HepG2 (cell line): ENCODE results near the gene STPG4. TPM values are rescaled to one million over a fixed set of nuclear protein-coding genes. Genes with fewer than 3 reads are reported as not detected.

ENCODE experiments used
- AGO1 ChIP-seq: fragments of 200-400 bp; formaldehyde crosslinking; IDR thresholded peaks from 2 replicates; pipeline ENCODE4 v1.6.1; 2017; ENCODE audit warnings: mild to moderate bottlenecking, low read depth, low read length, moderate library complexity; ENCODE audit not compliant: poor library complexity, severe bottlenecking
- ATF7 ChIP-seq, 2 experiments: fragments of 450-650 bp in 1 of 2; sonication (generic) in 1 of 2; formaldehyde crosslinking in 1 of 2; IDR thresholded peaks; 2 replicates each; pipeline versions ENCODE4 v1.4.0 to v1.6.1; 2016 to 2020; ENCODE audit warnings: antibody characterized with exemption in 1 of 2, mild to moderate bottlenecking in 1 of 2, missing genetic modification reagents in 1 of 2
- CREB3 ChIP-seq: sonication (generic); formaldehyde crosslinking; IDR thresholded peaks from 2 replicates; pipeline ENCODE4 v1.5.0; 2020; ENCODE audit warnings: missing genetic modification reagents
- NFAT5 ChIP-seq: sonication (generic); formaldehyde crosslinking; IDR thresholded peaks from 2 replicates; pipeline ENCODE4 v1.4.0; 2020; ENCODE audit warnings: missing genetic modification reagents
- PRDM4 ChIP-seq: sonication (generic); formaldehyde crosslinking; IDR thresholded peaks from 2 replicates; pipeline ENCODE4 v1.9.0; 2021; ENCODE audit warnings: missing genetic modification reagents, borderline replicate concordance
- SOX6 ChIP-seq, 2 experiments: fragments of 450-650 bp in 1 of 2; sonication (generic) in 1 of 2; formaldehyde crosslinking in 1 of 2; IDR thresholded peaks; 2 replicates each; pipeline versions ENCODE4 v1.4.0 to v1.6.1; 2017 to 2020; ENCODE audit warnings: antibody characterized with exemption in 1 of 2, mild to moderate bottlenecking in 1 of 2, missing genetic modification reagents in 1 of 2
- THAP11 ChIP-seq: IDR thresholded peaks from 2 replicates; pipeline ENCODE4 v1.6.1; 2016; ENCODE audit warnings: missing biosample characterization, missing genetic modification reagents
- ZFP90 ChIP-seq: sonication (generic); formaldehyde crosslinking; IDR thresholded peaks from 2 replicates; pipeline ENCODE4 v1.8.0; 2022; ENCODE audit warnings: missing genetic modification reagents, mild to moderate bottlenecking, inconsistent platforms, borderline replicate concordance
- ZKSCAN5 ChIP-seq: sonication (generic); formaldehyde crosslinking; IDR thresholded peaks from 2 replicates; pipeline ENCODE4 v1.5.1; 2020; ENCODE audit warnings: mild to moderate bottlenecking, missing genetic modification reagents
- ZMYM4 ChIP-seq: sonication (generic); formaldehyde crosslinking; IDR thresholded peaks from 2 replicates; pipeline ENCODE4 v1.8.1; 2023; ENCODE audit warnings: mild to moderate bottlenecking, missing genetic modification reagents
- ZNF264 ChIP-seq: sonication (generic); formaldehyde crosslinking; IDR thresholded peaks from 2 replicates; pipeline ENCODE4 v1.4.0; 2020; ENCODE audit warnings: missing genetic modification reagents
- ZNF275 ChIP-seq: sonication (generic); formaldehyde crosslinking; IDR thresholded peaks from 2 replicates; pipeline ENCODE4 v1.8.0; 2022; ENCODE audit warnings: missing genetic modification reagents, mild to moderate bottlenecking, inconsistent platforms, borderline replicate concordance
- ZNF276 ChIP-seq: sonication (generic); formaldehyde crosslinking; IDR thresholded peaks from 2 replicates; pipeline ENCODE4 v1.4.0; 2020; ENCODE audit warnings: mild to moderate bottlenecking, low read depth, missing genetic modification reagents
- ZNF382 ChIP-seq: sonication (generic); formaldehyde crosslinking; IDR thresholded peaks from 2 replicates; pipeline ENCODE4 v1.5.0; 2020; ENCODE audit warnings: missing genetic modification reagents, mild to moderate bottlenecking, borderline replicate concordance
- ZNF501 ChIP-seq: sonication (generic); formaldehyde crosslinking; IDR thresholded peaks from 2 replicates; pipeline ENCODE4 v1.5.1; 2020; ENCODE audit warnings: mild to moderate bottlenecking, moderate library complexity, missing genetic modification reagents
- polyA plus RNA-seq, 8 experiments: library from polyadenylated mRNA; depleted of rRNA in 3 of 8; stranded (reverse) in 7 of 8; unstranded in 1 of 8; fragments of >200 nt; fragmentation: Illumina TruSeq in 4 of 8; extraction: Trizol in 4 of 8; gene quantifications; 2 replicates each; pipeline versions ENCODE4 v1.2.1 to v1.2.3, GENCODE V29; 2011 to 2016; ENCODE audit warnings: low read depth in 4 of 8, missing spikeins in 1 of 8, mixed read lengths in 1 of 8; ENCODE audit not compliant: insufficient read depth in 1 of 8
- total RNA-seq, 5 experiments: library from RNA; depleted of rRNA; stranded (reverse); fragments of >200 nt; fragmentation: Illumina TruSeq; extraction: Trizol; gene quantifications; 2 replicates each; pipeline ENCODE4 v1.2.3, GENCODE V29; 2016; ENCODE audit warnings: low read depth in 1 of 5

STPG4 gene
- total and polyA plus RNA-seq, 2 of the 13 experiments (the other 11 are each of a cell fraction or from before 2014, with no cell fraction given): 0.11 to 0.15 TPM

- TF ChIP-seq NFAT5 (CRISPR knock-in tag): no peak; the same call in 1 of the 2 replicates
- 0 out of 2 replicates have a peak, but pooled peaks have one; percentile 55 for TF ChIP-seq ZNF276 (CRISPR knock-in tag)
- no peak for TF ChIP-seq ZNF382 (CRISPR knock-in tag)
- TF ChIP-seq ZFP90 (CRISPR knock-in tag): peak; percentile 70; the same call in 1 of the 2 replicates
- no peak for TF ChIP-seq SOX6 (IDR thresholded peaks at IDR 0.05)
- TF ChIP-seq SOX6 (CRISPR knock-in tag; IDR thresholded peaks at IDR 0.05): peak; percentile 65; the same call in 1 of the 2 replicates
- peak; percentile 39; the same call in 1 of the 2 replicates for TF ChIP-seq ZMYM4 (CRISPR knock-in tag)
- TF ChIP-seq ZNF264 (CRISPR knock-in tag): peak; percentile 15; the same call in 1 of the 2 replicates
- TF ChIP-seq ATF7 (IDR thresholded peaks at IDR 0.05): no peak
- TF ChIP-seq ATF7 (CRISPR knock-in tag; IDR thresholded peaks at IDR 0.05): 0 out of 2 replicates have a peak, but pooled peaks have one; percentile 7
- TF ChIP-seq AGO1: no peak
- no peak for TF ChIP-seq PRDM4 (CRISPR knock-in tag)
- no peak for TF ChIP-seq CREB3 (CRISPR knock-in tag)
- peak; percentile 72 for TF ChIP-seq ZNF501
- TF ChIP-seq ZNF275: peak; percentile 52; the same call in 1 of the 2 replicates
- no peak for TF ChIP-seq ZKSCAN5 (CRISPR knock-in tag)
- TF ChIP-seq THAP11 (CRISPR knock-in tag): peak; percentile 26; the same call in 1 of the 2 replicates
These were observed 111.8 kb downstream of the STPG4 start (continued) for GRCh38 chr2:47043142-47043890.
